ENCODE results near the gene BBLN. TPM values are rescaled to one million over a fixed set of nuclear protein-coding genes. Genes with fewer than 3 reads are reported as not detected.

The BBLN gene
- total and polyA plus RNA-seq, 11 donors, result 29.9 to 280 (median 47.3) TPM

GRCh38 chr9:128168731-128169308 is 8.8 kb downstream of the BBLN start:
- Histone ChIP-seq H3K27me3 (no peaks in the 10 kb centered on the region), H3K4me3 (no peak overlapping the region), H3K9me3 (no peaks in the 10 kb centered on the region), H3K36me3 (peaks cover 4 to 95% (median 68%) of the 10 kb centered on the region in 9 donors), H3K27ac (no peak overlapping the region), H3K4me1 (peaks cover 0 to 3% (median 0%) of the 10 kb centered on the region in 12 donors)
- WGBS, 4 donors, result 89 to 98% (median 93%) methylated on average over 8 of the region's 8 CpGs
- no peak for DNase-seq
- intact Hi-C loops (cut with DNase I), result no loop called here
- no peak for ATAC-seq
- no peak for TF ChIP-seq CTCF (IDR thresholded peaks at IDR 0.05)
- TF ChIP-seq POLR2A (IDR thresholded peaks at IDR 0.05), result no peak

- no peak for ATAC-seq
- Histone ChIP-seq H3K4me1 (peaks cover 0 to 2% (median 0%) of the 10 kb centered on the region in 12 donors), H3K27me3 (no peaks in the 10 kb centered on the region), H3K9me3 (no peaks in the 10 kb centered on the region), H3K4me3 (no peak overlapping the region), H3K27ac (no peak overlapping the region), H3K36me3 (peaks cover 4 to 94% (median 67%) of the 10 kb centered on the region in 9 donors)
- WGBS, 4 donors, result 82 to 93% (median 90%) methylated on average over 8 of the region's 8 CpGs
- no peak for TF ChIP-seq CTCF (IDR thresholded peaks at IDR 0.05)
- TF ChIP-seq POLR2A (IDR thresholded peaks at IDR 0.05), result no peak
- intact Hi-C loops (cut with DNase I), result no loop called here
- no peak for DNase-seq
Observed at GRCh38 chr9:128169492-128169891, 9.4 kb downstream of the BBLN start.

- intact Hi-C loops (cut with DNase I), result no loop called here
- ATAC-seq, result no peak
- WGBS, 4 donors, result 90 to 95% (median 91%) methylated on average over 7 to 8 of the region's 8 CpGs
Observed at GRCh38 chr9:128169925-128170324, 9.9 kb downstream of the BBLN start.

GRCh38 chr9:128174062-128174461 is 14.0 kb downstream of the BBLN start:
- WGBS, 4 donors, result 70 to 98% (median 90%) methylated on average over 4 of the region's 4 CpGs
- TF ChIP-seq CTCF (IDR thresholded peaks at IDR 0.05) (no peak), POLR2A (IDR thresholded peaks at IDR 0.05) (no peak)
- no peak overlapping the region for H3K4me3 ChIP-seq
- no peak overlapping the region for H3K27ac ChIP-seq
- DNase-seq (no peak), ATAC-seq (no peak)
- peaks cover 13 to 96% (median 71%) of the 10 kb centered on the region in 9 donors for H3K36me3 ChIP-seq
- intact Hi-C loops (cut with DNase I), result no loop called here
- H3K9me3 ChIP-seq, result peaks cover 0 to 2% (median 0%) of the 10 kb centered on the region in 12 donors
- no peaks in the 10 kb centered on the region for H3K4me1 ChIP-seq
- H3K27me3 ChIP-seq, result no peaks in the 10 kb centered on the region

More at GRCh38 chr9:128169925-128170324, 9.9 kb downstream of the BBLN start:
- Histone ChIP-seq H3K9me3 (no peaks in the 10 kb centered on the region), H3K4me1 (no peaks in the 10 kb centered on the region), H3K27ac (no peak overlapping the region), H3K27me3 (no peaks in the 10 kb centered on the region), H3K36me3 (peaks cover 4 to 94% (median 67%) of the 10 kb centered on the region in 9 donors), H3K4me3 (no peak overlapping the region)
- DNase-seq, result no peak
- TF ChIP-seq CTCF (IDR thresholded peaks at IDR 0.05), result no peak
- TF ChIP-seq POLR2A (IDR thresholded peaks at IDR 0.05), result no peak
